ENCODE data around the gene ABCD3. TPM values are rescaled to one million over a fixed set of nuclear protein-coding genes. Genes with fewer than 3 reads are reported as not detected.
"Not testable (repeated sequence)": the region's sequence is repeated elsewhere in the genome, so short reads cannot be mapped to it uniquely, and the experiment has no call there.

The ABCD3 gene
- polyA plus RNA-seq, 1 donor from 2014 or later = 46.4 TPM

- TF ChIP-seq EP300 (conservative IDR thresholded peaks at IDR 0.05; ENCODE audit: poor library complexity, severe bottlenecking) (no peak), RAD21 (conservative IDR thresholded peaks at IDR 0.05) (no peak), TAF1 (IDR thresholded peaks at IDR 0.05; ENCODE audit: low read depth) (no peak), MXI1 (conservative IDR thresholded peaks at IDR 0.05; ENCODE audit: poor library complexity, severe bottlenecking) (no peak), REST (IDR thresholded peaks at IDR 0.05; ENCODE audit: borderline replicate concordance) (no peak), SMC3 (conservative IDR thresholded peaks at IDR 0.05; ENCODE audit: poor library complexity) (no peak), CTCF (IDR thresholded peaks at IDR 0.05; ENCODE audit: poor library complexity, severe bottlenecking) (no peak), POLR2AphosphoS5 (IDR thresholded peaks at IDR 0.05) (no peak), EZH2 (IDR thresholded peaks at IDR 0.05; ENCODE audit: borderline replicate concordance, insufficient read depth, low read length, poor library complexity, severe bottlenecking) (no peak)
- Histone ChIP-seq H3K4me3 (ENCODE audit: low read length) (no peak overlapping the region), H2AFZ (ENCODE audit: low read depth, low read length) (no peak overlapping the region), H3K4me2 (ENCODE audit: low read length) (no peak overlapping the region), H3K9ac (ENCODE audit: low read length) (no peak overlapping the region), H3K27me3 (ENCODE audit: insufficient read depth, low read depth, low read length) (no peaks in the 10 kb centered on the region), H3K9me2 (ENCODE audit: insufficient read depth, low read length) (no peaks in the 10 kb centered on the region), H4K20me1 (ENCODE audit: insufficient read depth) (no peaks in the 10 kb centered on the region), H3K27ac (ENCODE audit: low read length) (no peak overlapping the region), H3K36me3 (ENCODE audit: insufficient read depth, low read length) (no peaks in the 10 kb centered on the region), H3K9me3 (ENCODE audit: low read length) (no peaks in the 10 kb centered on the region), H3K79me2 (replicated peaks; ENCODE audit: insufficient read depth, low read length) (peaks cover 15% of the 10 kb centered on the region), H3F3A (ENCODE audit: insufficient read depth, low read length, poor library complexity, severe bottlenecking) (no peaks in the 10 kb centered on the region)
Measured at GRCh38 chr1:94428441-94428840, 10.3 kb downstream of the ABCD3 start.

GRCh38 chr1:94428927-94429528 is 10.8 kb downstream of the ABCD3 start:
- H3K4me2 ChIP-seq (ENCODE audit: low read length); H3K9me2 ChIP-seq (ENCODE audit: insufficient read depth, low read length); H3F3A ChIP-seq (ENCODE audit: insufficient read depth, low read length, poor library complexity, severe bottlenecking); H3K36me3 ChIP-seq (ENCODE audit: insufficient read depth, low read length); H3K9ac ChIP-seq (ENCODE audit: low read length); H3K27ac ChIP-seq (ENCODE audit: low read length); H3K9me3 ChIP-seq (ENCODE audit: low read length); H3K27me3 ChIP-seq (ENCODE audit: insufficient read depth, low read depth, low read length); H2AFZ ChIP-seq (ENCODE audit: low read depth, low read length); H3K4me3 ChIP-seq (ENCODE audit: low read length); H4K20me1 ChIP-seq (ENCODE audit: insufficient read depth): not testable (repeated sequence)
- peaks cover 15% of the 10 kb centered on the region for H3K79me2 ChIP-seq (replicated peaks; ENCODE audit: insufficient read depth, low read length)

GRCh38 chr1:94430066-94430465 is 11.9 kb downstream of the ABCD3 start:
- not testable (repeated sequence) for H3K4me3 ChIP-seq (ENCODE audit: low read length); H3F3A ChIP-seq (ENCODE audit: insufficient read depth, low read length, poor library complexity, severe bottlenecking); H3K4me2 ChIP-seq (ENCODE audit: low read length); H2AFZ ChIP-seq (ENCODE audit: low read depth, low read length); H4K20me1 ChIP-seq (ENCODE audit: insufficient read depth); H3K9me2 ChIP-seq (ENCODE audit: insufficient read depth, low read length); H3K27me3 ChIP-seq (ENCODE audit: insufficient read depth, low read depth, low read length); H3K27ac ChIP-seq (ENCODE audit: low read length); H3K79me2 ChIP-seq (replicated peaks; ENCODE audit: insufficient read depth, low read length); H3K9ac ChIP-seq (ENCODE audit: low read length); H3K9me3 ChIP-seq (ENCODE audit: low read length); H3K36me3 ChIP-seq (ENCODE audit: insufficient read depth, low read length)
